ENCODE results near the gene HIF3A. TPM values are rescaled to one million over a fixed set of nuclear protein-coding genes. Genes with fewer than 3 reads are reported as not detected.

HIF3A gene
- total and polyA plus RNA-seq, 8 donors: 17.6 to 235 (median 102) TPM

DNA sequence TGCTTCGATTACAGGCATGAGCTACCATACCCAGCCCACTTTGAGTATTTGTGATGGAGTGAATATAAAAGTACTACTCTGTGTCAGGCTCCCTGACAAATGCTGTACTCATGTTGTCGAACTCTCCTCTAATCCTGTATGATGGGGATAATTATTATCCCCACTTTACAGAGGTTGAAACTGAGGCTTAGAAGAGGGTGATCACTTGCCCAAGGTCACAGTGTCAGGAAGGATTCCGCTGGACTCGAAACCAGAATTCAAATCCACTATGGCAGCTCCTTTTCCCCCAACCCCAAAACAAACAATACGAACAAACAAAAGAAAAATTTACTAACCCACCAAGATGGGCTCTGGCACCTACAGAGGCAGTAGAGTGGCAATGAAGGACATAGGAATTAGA is 48.3 kb downstream of the HIF3A start:
- TF ChIP-seq, protein P1, sequence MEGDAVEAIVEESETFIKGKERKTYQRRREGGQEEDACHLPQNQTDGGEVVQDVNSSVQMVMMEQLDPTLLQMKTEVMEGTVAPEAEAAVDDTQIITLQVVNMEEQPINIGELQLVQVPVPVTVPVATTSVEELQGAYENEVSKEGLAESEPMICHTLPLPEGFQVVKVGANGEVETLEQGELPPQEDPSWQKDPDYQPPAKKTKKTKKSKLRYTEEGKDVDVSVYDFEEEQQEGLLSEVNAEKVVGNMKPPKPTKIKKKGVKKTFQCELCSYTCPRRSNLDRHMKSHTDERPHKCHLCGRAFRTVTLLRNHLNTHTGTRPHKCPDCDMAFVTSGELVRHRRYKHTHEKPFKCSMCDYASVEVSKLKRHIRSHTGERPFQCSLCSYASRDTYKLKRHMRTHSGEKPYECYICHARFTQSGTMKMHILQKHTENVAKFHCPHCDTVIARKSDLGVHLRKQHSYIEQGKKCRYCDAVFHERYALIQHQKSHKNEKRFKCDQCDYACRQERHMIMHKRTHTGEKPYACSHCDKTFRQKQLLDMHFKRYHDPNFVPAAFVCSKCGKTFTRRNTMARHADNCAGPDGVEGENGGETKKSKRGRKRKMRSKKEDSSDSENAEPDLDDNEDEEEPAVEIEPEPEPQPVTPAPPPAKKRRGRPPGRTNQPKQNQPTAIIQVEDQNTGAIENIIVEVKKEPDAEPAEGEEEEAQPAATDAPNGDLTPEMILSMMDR (IDR thresholded peaks at IDR 0.05): no peak
- TF ChIP-seq POLR2AphosphoS5 (IDR thresholded peaks at IDR 0.05) (no peak), EP300 (IDR thresholded peaks at IDR 0.05) (no peak), POLR2A (IDR thresholded peaks at IDR 0.05) (no peak)
- Histone ChIP-seq H3K4me1 (peaks cover 27 to 43% (median 38%) of the 10 kb centered on the region in 4 donors), H3K27ac (no peak overlapping the region), H3K9me3 (no peaks in the 10 kb centered on the region), H3K27me3 (no peaks in the 10 kb centered on the region), H3K36me3 (peaks cover 5 to 26% (median 16%) of the 10 kb centered on the region in 4 donors), H3K4me3 (no peak overlapping the region)
- intact Hi-C loops (cut with DNase I; ENCODE audit: low total_unique reads): no loop called here
- DNase-seq: no peak
- WGBS, 5 donors: 82 to 91% (median 90%) methylated on average over 5 of the region's 5 CpGs

DNA sequence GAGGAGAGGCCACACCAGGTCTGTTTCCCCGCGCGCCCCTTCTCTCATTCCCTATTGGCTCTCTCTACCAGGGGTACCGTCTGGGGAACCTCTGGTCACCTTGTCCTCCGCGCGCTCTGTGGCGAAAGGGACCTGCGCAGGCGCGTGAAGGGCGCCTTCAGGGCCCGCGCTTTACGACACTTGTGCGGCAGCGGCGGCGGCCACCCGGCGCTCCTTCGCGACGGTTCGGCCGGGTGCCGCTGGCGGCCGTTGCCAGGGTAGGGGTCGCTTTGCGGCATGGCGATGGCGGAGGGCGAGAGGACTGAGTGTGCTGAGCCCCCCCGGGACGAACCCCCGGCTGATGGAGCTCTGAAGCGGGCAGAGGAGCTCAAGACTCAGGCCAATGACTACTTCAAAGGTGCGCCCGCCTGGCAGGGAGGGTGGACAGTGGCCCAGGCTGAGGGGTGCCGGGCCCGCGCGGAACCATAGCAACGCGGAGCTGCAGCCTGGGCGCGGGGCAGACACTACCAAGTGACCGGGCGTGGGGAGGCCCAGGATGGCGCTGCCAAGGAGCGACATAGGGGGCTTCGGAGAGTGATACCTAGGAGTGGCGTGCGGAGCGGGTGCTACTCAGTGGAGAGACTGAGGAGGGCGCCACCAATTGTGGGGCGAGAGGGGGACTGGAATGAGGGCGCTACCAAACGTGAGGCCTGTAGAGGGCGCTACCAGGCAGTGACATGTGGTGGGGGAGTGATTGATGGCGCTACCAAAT is 50.2 kb downstream of the HIF3A start, which contains the start of gene PPP5C:
Gene PPP5C (plus strand): TSS at position 267 of the 751 bp plus-strand sequence. CDS start 10 bp downstream, at position 277.
- peak; percentile 95 to 98 for DNase-seq
- WGBS, 5 donors: 0 to 2% (median 1%) methylated on average over 17 to 62 of the region's 62 CpGs
- no peaks in the 10 kb centered on the region for H3K27me3 ChIP-seq
- H3K9me3 ChIP-seq: no peaks in the 10 kb centered on the region
- peak within 1 kb of the TSS; percentile 93 to 100 (median 96) for H3K4me3 ChIP-seq
- peak; percentile 82 to 93 (median 86) for TF ChIP-seq POLR2AphosphoS5 (IDR thresholded peaks at IDR 0.05)
- TF ChIP-seq EP300 (IDR thresholded peaks at IDR 0.05): no peak
- TF ChIP-seq, protein P1 (IDR thresholded peaks at IDR 0.05): peak in 5 of 7 experiments; percentile 53 to 84 (median 66)
- peak in 1 of 4 donors; percentile 47 for TF ChIP-seq POLR2A (IDR thresholded peaks at IDR 0.05)
- H3K36me3 ChIP-seq: peaks cover 0 to 8% (median under 1%) of the 10 kb centered on the region in 4 donors
- intact Hi-C loops (cut with DNase I; ENCODE audit: low total_unique reads): no loop called here
- H3K27ac ChIP-seq: peak within 1 kb of the TSS; percentile 84 to 94 (median 89)
- H3K4me1 ChIP-seq: peaks cover 44 to 61% (median 57%) of the 10 kb centered on the region in 4 donors

DNA sequence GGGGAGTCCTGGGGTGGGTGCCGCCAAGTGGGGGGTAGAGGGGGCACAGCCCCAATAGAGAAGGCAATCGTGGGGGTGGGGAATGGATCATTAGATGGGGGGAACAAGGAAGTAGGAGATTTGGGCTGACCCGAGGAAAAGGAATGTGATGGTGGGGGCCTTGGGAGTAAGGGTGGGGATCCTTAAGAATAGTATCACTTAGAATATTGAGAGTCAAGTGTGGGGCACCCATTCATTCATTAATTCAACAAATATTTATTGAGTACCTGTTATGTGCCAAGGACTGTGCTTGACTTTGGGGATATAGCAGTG is 50.7 kb downstream of the HIF3A start:
- no peak for TF ChIP-seq EP300 (IDR thresholded peaks at IDR 0.05)
- TF ChIP-seq, protein P1 (IDR thresholded peaks at IDR 0.05): no peak
- H3K4me3 ChIP-seq: peak overlapping the region; percentile 93 to 100 (median 96)
- peaks cover 44 to 67% (median 60%) of the 10 kb centered on the region in 4 donors for H3K4me1 ChIP-seq

DNA sequence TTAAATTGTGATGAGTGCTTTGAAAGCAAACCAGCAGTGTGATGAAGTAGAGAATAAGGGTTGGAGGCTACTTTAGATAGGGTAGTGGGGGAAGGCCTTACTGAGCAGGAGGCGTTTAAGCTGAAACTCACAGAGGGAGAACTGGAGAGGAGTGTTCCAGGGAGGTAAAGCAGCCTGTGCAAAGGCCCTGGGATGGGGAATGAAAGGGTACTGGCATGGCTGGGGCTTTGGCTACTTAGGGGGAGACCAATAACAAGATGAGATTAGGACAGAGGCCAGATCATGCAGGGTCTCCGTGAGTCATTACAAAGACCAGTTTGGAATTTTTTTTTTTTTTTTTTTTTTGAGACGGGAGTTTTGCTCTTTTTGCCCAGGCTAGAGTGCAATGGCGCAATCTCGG is 51.1 kb downstream of the HIF3A start:
- DNase-seq: no peak
- Histone ChIP-seq H3K4me1 (peaks cover 44 to 69% (median 65%) of the 10 kb centered on the region in 4 donors), H3K27ac (peak overlapping the region in 2 of 5 donors; percentile 89 to 94), H3K36me3 (peaks cover 0 to 5% (median 3%) of the 10 kb centered on the region in 4 donors), H3K9me3 (no peaks in the 10 kb centered on the region), H3K4me3 (peak overlapping the region; percentile 93 to 100 (median 96)), H3K27me3 (no peaks in the 10 kb centered on the region)
- TF ChIP-seq, protein P1 (IDR thresholded peaks at IDR 0.05): no peak
- no peak for TF ChIP-seq POLR2AphosphoS5 (IDR thresholded peaks at IDR 0.05)
- no peak for TF ChIP-seq EP300 (IDR thresholded peaks at IDR 0.05)
- no peak for TF ChIP-seq POLR2A (IDR thresholded peaks at IDR 0.05)
- intact Hi-C loops (cut with DNase I; ENCODE audit: low total_unique reads): no loop called here
- WGBS, 5 donors: 71 to 86% (median 73%) methylated on average over 5 of the region's 5 CpGs

More for the DNA sequence above, 50.7 kb downstream of the HIF3A start:
- H3K27me3 ChIP-seq: no peaks in the 10 kb centered on the region
- DNase-seq: no peak
- H3K36me3 ChIP-seq: peaks cover 0 to 8% (median 0%) of the 10 kb centered on the region in 4 donors
- peak overlapping the region in 4 of 5 donors; percentile 88 to 94 (median 89) for H3K27ac ChIP-seq
- intact Hi-C loops (cut with DNase I; ENCODE audit: low total_unique reads): no loop called here
- no peaks in the 10 kb centered on the region for H3K9me3 ChIP-seq
- 0 to 2% (median 1%) methylated on average over 3 of the region's 3 CpGs for WGBS, 5 donors

All from stomach (tissue), 9 donors.